ENCODE measurements around the gene FABP7. TPM values are rescaled to one million over a fixed set of nuclear protein-coding genes. Genes with fewer than 3 reads are reported as not detected.

FABP7 gene
- total RNA-seq, 2 experiments from 2014 or later = not detected

DNA sequence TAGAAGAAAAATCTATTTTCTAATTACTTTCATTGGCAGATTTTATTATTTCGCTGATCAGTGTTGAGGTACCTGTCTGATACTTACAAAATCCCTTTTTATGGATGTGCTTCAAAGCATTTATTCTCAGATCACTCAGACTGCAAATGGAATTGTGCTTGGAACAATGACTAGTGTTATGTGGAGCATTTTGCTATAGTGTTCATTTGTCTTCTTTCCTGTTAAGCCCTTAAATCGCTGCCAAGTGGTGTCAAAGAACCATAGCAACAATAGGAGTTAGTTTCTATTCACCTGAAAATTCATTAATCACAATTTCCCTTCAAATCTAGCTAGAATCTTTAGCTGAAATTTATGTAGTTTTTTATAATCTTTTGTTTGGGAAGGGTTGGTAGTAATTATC is 39.4 kb downstream of the FABP7 start:
- no peak overlapping the region for H3K27ac ChIP-seq (ENCODE audit: low read depth, low read length, poor library complexity, severe bottlenecking)
- H3K9me2 ChIP-seq (ENCODE audit: insufficient read depth, low read length) = no peaks in the 10 kb centered on the region
- DNase-seq (ENCODE audit: low spot score) = no peak
- intact Hi-C loops (cut with micrococcal nuclease; ENCODE audit: unreplicated experiment) = no loop called here
- H3K9me3 ChIP-seq (ENCODE audit: low read length) = no peaks in the 10 kb centered on the region
- CTCF ChIA-PET (ENCODE audit: unreplicated experiment) = no interaction called here
- H3K79me2 ChIP-seq (ENCODE audit: insufficient read depth, low read depth, low read length) = no peaks in the 10 kb centered on the region
- no peaks in the 10 kb centered on the region for H4K20me1 ChIP-seq (ENCODE audit: insufficient read depth, low read length)
- BruUV-seq (replicated peaks) = no TSS peak
- no peak overlapping the region for H3K4me3 ChIP-seq (ENCODE audit: low read depth, low read length, poor library complexity, severe bottlenecking)
- H3K4me2 ChIP-seq (ENCODE audit: low read length) = no peak overlapping the region
- H2AFZ ChIP-seq (ENCODE audit: low read length) = no peak overlapping the region
- H3K4me1 ChIP-seq (ENCODE audit: insufficient read depth, low read length, poor library complexity, severe bottlenecking) = no peaks in the 10 kb centered on the region
- H3K36me3 ChIP-seq (ENCODE audit: insufficient read depth, low read length) = no peaks in the 10 kb centered on the region
- POLR2A ChIA-PET = interaction anchor here (0.7 kb wide), 1 partner anchor 201 kb away, joined by 3 read pairs; no protein-coding TSS in a partner anchor
- TF ChIP-seq EZH2phosphoT487 (IDR thresholded peaks at IDR 0.05; ENCODE audit: borderline replicate concordance, low read depth, low read length) (no peak), CTCF (conservative IDR thresholded peaks at IDR 0.05; ENCODE audit: low read length) (no peak)

GRCh38 chr6:122821095-122821494 is 41.6 kb downstream of the FABP7 start:
- Histone ChIP-seq H2AFZ (ENCODE audit: low read length) (no peak overlapping the region), H3K4me3 (ENCODE audit: low read depth, low read length, poor library complexity, severe bottlenecking) (no peak overlapping the region), H3K4me2 (ENCODE audit: low read length) (no peak overlapping the region), H3K36me3 (ENCODE audit: insufficient read depth, low read length) (no peaks in the 10 kb centered on the region), H3K79me2 (ENCODE audit: insufficient read depth, low read depth, low read length) (no peaks in the 10 kb centered on the region), H3K9me2 (ENCODE audit: insufficient read depth, low read length) (no peaks in the 10 kb centered on the region), H3K9me3 (ENCODE audit: low read length) (no peaks in the 10 kb centered on the region), H3K4me1 (ENCODE audit: insufficient read depth, low read length, poor library complexity, severe bottlenecking) (no peaks in the 10 kb centered on the region), H4K20me1 (ENCODE audit: insufficient read depth, low read length) (no peaks in the 10 kb centered on the region), H3K27ac (ENCODE audit: low read depth, low read length, poor library complexity, severe bottlenecking) (no peak overlapping the region)
- no peak for DNase-seq (ENCODE audit: low spot score)
- CTCF ChIA-PET (ENCODE audit: unreplicated experiment) = no interaction called here
- intact Hi-C loops (cut with micrococcal nuclease; ENCODE audit: unreplicated experiment) = no loop called here
- BruUV-seq (replicated peaks) = no TSS peak
- TF ChIP-seq CTCF (conservative IDR thresholded peaks at IDR 0.05; ENCODE audit: low read length) = no peak
- no peak for TF ChIP-seq EZH2phosphoT487 (IDR thresholded peaks at IDR 0.05; ENCODE audit: borderline replicate concordance, low read depth, low read length)
- POLR2A ChIA-PET = no interaction called here

DNA sequence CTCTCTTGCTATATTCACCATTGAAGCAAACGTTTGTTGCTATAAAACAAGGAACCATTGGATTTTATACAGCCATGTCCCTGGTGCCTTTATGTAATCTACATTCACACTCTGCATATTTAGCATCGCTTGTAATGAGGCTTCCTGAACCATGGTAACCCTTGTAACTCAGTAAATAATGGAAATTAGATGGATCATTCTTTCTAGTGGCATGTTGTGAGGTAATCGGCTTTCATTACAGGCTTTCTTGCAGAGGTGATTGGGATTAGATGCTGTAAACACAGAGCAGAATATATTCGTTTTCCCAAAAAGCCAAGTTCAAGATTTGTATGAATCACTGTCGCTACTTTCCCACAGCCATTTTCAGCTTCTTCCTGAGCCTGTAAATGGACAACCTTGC is 45.6 kb downstream of the FABP7 start:
- Histone ChIP-seq H3K4me3 (ENCODE audit: low read depth, low read length, poor library complexity, severe bottlenecking) (no peak overlapping the region), H4K20me1 (ENCODE audit: insufficient read depth, low read length) (no peaks in the 10 kb centered on the region), H2AFZ (ENCODE audit: low read length) (no peak overlapping the region), H3K9me3 (ENCODE audit: low read length) (no peaks in the 10 kb centered on the region), H3K4me2 (ENCODE audit: low read length) (no peak overlapping the region), H3K4me1 (ENCODE audit: insufficient read depth, low read length, poor library complexity, severe bottlenecking) (no peaks in the 10 kb centered on the region), H3K36me3 (ENCODE audit: insufficient read depth, low read length) (no peaks in the 10 kb centered on the region), H3K9me2 (ENCODE audit: insufficient read depth, low read length) (no peaks in the 10 kb centered on the region), H3K27ac (ENCODE audit: low read depth, low read length, poor library complexity, severe bottlenecking) (no peak overlapping the region), H3K79me2 (ENCODE audit: insufficient read depth, low read depth, low read length) (no peaks in the 10 kb centered on the region)
- BruUV-seq (replicated peaks) = no TSS peak
- DNase-seq (ENCODE audit: low spot score) = no peak
- ChIA-PET POLR2A (interaction anchor here (0.6 to 0.9 kb wide), 2 partner anchors 13 to 378 kb away, joined by 3 read pairs; no protein-coding TSS in a partner anchor), CTCF (ENCODE audit: unreplicated experiment) (no interaction called here)
- TF ChIP-seq EZH2phosphoT487 (IDR thresholded peaks at IDR 0.05; ENCODE audit: borderline replicate concordance, low read depth, low read length) = no peak
- TF ChIP-seq CTCF (conservative IDR thresholded peaks at IDR 0.05; ENCODE audit: low read length) = no peak
- intact Hi-C loops (cut with micrococcal nuclease; ENCODE audit: unreplicated experiment) = no loop called here

Measured in OCI-LY7 (cell line).